GM12878 (cell line): Measurements from ENCODE around the gene PLXNA4. TPM values are rescaled to one million over a fixed set of nuclear protein-coding genes. Genes with fewer than 3 reads are reported as not detected.

ENCODE experiments used
- ATAC-seq: fragments of 200-7000 bp; cut with Tn5 transposase; 3 replicates; pipeline ENCODE4 v1.9.1; 2020; ENCODE audit warnings: mild to moderate bottlenecking, moderate library complexity
- BruUV-seq: library from RNA; stranded (reverse); fragments of 400-500 nt; replicated peaks from 2 replicates; lab custom pipeline; 2021; lab: Mats Ljungman, UMichigan
- CTCF ChIA-PET: fragments of 300-600 bp; sonication (Branson Sonifier 250); formaldehyde crosslinking; extraction: SDS; loops from one replicate; lab custom pipeline; 2021; ENCODE audit warnings: inconsistent platforms; lab: Yijun Ruan, JAX
- POLR2A ChIA-PET: fragments of 350-600 bp; formaldehyde crosslinking; extraction: SDS; loops from one replicate; lab custom pipeline; 2021; ENCODE audit warnings: inconsistent platforms; lab: Charles Lee
- RAD21 ChIA-PET: fragments of 300-600 bp; sonication (Branson Sonifier 250); formaldehyde crosslinking; loops from one replicate; lab custom pipeline; 2023; ENCODE audit warnings: antibody characterized with exemption; ENCODE audit not compliant: unreplicated experiment; lab: Charles Lee
- SMC1A ChIA-PET: fragments of 300-600 bp; sonication (Branson Sonifier 250); formaldehyde crosslinking; loops from one replicate; lab custom pipeline; 2023; ENCODE audit not compliant: unreplicated experiment, uncharacterized antibody; lab: Charles Lee
- DNase-seq: peaks from one replicate; pipeline ENCODE4 v3.0.0-alpha.2; 2011; ENCODE audit warnings: low read depth, low spot score
- FAIRE-seq: peaks from 3 replicates; lab custom pipeline; 2011; peaks lifted over from hg19 to GRCh38; lab: Jason Lieb, UNC
- H2AFZ ChIP-seq: 2 replicates; pipeline ENCODE4 v1.6.0; 2011; ENCODE audit warnings: low read depth, low read length, control low read depth; ENCODE audit not compliant: control insufficient read depth
- H3K27ac ChIP-seq: 2 replicates; pipeline ENCODE4 v1.5.1; 2011; ENCODE audit warnings: control low read depth; ENCODE audit not compliant: control insufficient read depth, insufficient read depth
- H3K27me3 ChIP-seq, 2 experiments: replicated peaks in 1 of 2; 2 replicates each; pipeline versions ENCODE4 v1.6.0 to v1.6.1; 2011; ENCODE audit warnings: low read length in 1 of 2; ENCODE audit not compliant: control insufficient read depth in 2 of 2, insufficient read depth in 2 of 2
- H3K36me3 ChIP-seq, 2 experiments: 2 replicates each; pipeline ENCODE4 v1.5.1; 2011; ENCODE audit warnings: low read length in 1 of 2; ENCODE audit not compliant: control insufficient read depth in 2 of 2, insufficient read depth in 2 of 2
- H3K4me1 ChIP-seq: 2 replicates; pipeline ENCODE4 v1.6.1; 2011; ENCODE audit warnings: mild to moderate bottlenecking, low read length, moderate library complexity, mixed read lengths; ENCODE audit not compliant: control insufficient read depth, insufficient read depth
- H3K4me2 ChIP-seq: 2 replicates; pipeline ENCODE4 v1.6.0; 2011; ENCODE audit warnings: control low read depth; ENCODE audit not compliant: control insufficient read depth, insufficient read depth
- H3K4me3 ChIP-seq: fragments of 200-600 bp; sonication (generic); 2 replicates; pipeline ENCODE4 v1.5.1; 2016
- H3K79me2 ChIP-seq: 2 replicates; pipeline ENCODE4 v1.6.0; 2011; ENCODE audit warnings: low read length; ENCODE audit not compliant: control insufficient read depth, insufficient read depth
- H3K9ac ChIP-seq: 2 replicates; pipeline ENCODE4 v1.8.0; 2011; ENCODE audit warnings: low read length, control low read depth, mixed read lengths; ENCODE audit not compliant: control insufficient read depth, insufficient read depth
- H3K9me3 ChIP-seq: replicated peaks from 3 replicates; pipeline ENCODE4 v1.5.1; 2011; ENCODE audit warnings: mild to moderate bottlenecking, low read length; ENCODE audit not compliant: control insufficient read depth, insufficient read depth
- H4K20me1 ChIP-seq: 2 replicates; pipeline ENCODE4 v1.6.0; 2011; ENCODE audit not compliant: control insufficient read depth, insufficient read depth
- BCL11A ChIP-seq: IDR thresholded peaks from 2 replicates; pipeline ENCODE4 v1.6.1; 2011; ENCODE audit warnings: low read depth, low read length
- EGR1 ChIP-seq, 2 experiments: IDR thresholded peaks; 1 replicate in 1 of 2; 2 replicates in 1 of 2; pipeline ENCODE4 v1.6.1; 2011 to 2012; ENCODE audit warnings: low read depth in 2 of 2, low read length in 2 of 2, borderline replicate concordance in 1 of 2, mild to moderate bottlenecking in 1 of 2, moderate library complexity in 1 of 2
- FOXM1 ChIP-seq: IDR thresholded peaks from 2 replicates; pipeline ENCODE4 v1.6.1; 2012; ENCODE audit warnings: low read depth, mild to moderate bottlenecking, inconsistent platforms, low read length, moderate library complexity
- IRF3 ChIP-seq: fragments of 450-650 bp; IDR thresholded peaks from 2 replicates; pipeline ENCODE4 v1.6.1; 2014; ENCODE audit warnings: mild to moderate bottlenecking
- JUND ChIP-seq: IDR thresholded peaks from 2 replicates; pipeline ENCODE4 v1.6.1; 2012; ENCODE audit warnings: low read depth, mild to moderate bottlenecking, low read length, improper control_type of control experiment, moderate library complexity
- NKRF ChIP-seq: fragments of 450-650 bp; conservative IDR thresholded peaks from 2 replicates; pipeline ENCODE4 v1.6.1; 2017; ENCODE audit warnings: mild to moderate bottlenecking, moderate library complexity
- NR2C1 ChIP-seq: fragments of 450-650 bp; IDR thresholded peaks from 2 replicates; pipeline ENCODE4 v1.6.1; 2017; ENCODE audit warnings: antibody characterized with exemption, mild to moderate bottlenecking, moderate library complexity
- PAX5 ChIP-seq: IDR thresholded peaks from 2 replicates; pipeline ENCODE4 v1.6.1; 2011; ENCODE audit warnings: low read depth, low read length, borderline replicate concordance
- POLR2AphosphoS2 ChIP-seq: IDR thresholded peaks from 2 replicates; pipeline ENCODE4 v1.6.1; 2011; ENCODE audit warnings: low read depth, mild to moderate bottlenecking, low read length, improper control_type of control experiment, moderate library complexity
- SIN3A ChIP-seq: IDR thresholded peaks from 2 replicates; pipeline ENCODE4 v1.6.1; 2012; ENCODE audit warnings: low read depth, low read length, improper control_type of control experiment
- ZSCAN29 ChIP-seq: fragments of 450-650 bp; IDR thresholded peaks from 2 replicates; pipeline ENCODE4 v1.6.1; 2017; ENCODE audit warnings: mild to moderate bottlenecking, moderate library complexity
- WGBS: methylation state at CpG from one replicate; pipeline ENCODE4 v1.1.6; 2016; ENCODE audit warnings: low lambda C conversion rate; ENCODE audit not compliant: insufficient replicate concordance, insufficient coverage; ENCODE audit errors: missing lambda C conversion rate; 5-methylcytosine and 5-hydroxymethylcytosine counted together
- in situ Hi-C: fragments of 300-500 bp; cut with MboI; formaldehyde crosslinking; loops from 9 replicates; pipeline ENCODE4 v1.14.3; 2018; ENCODE audit warnings: mixed read lengths
- intact Hi-C: fragments of 100-400 bp; cut with micrococcal nuclease; formaldehyde crosslinking; loops from one replicate; pipeline ENCODE4 v1.14.2; 2022; ENCODE audit not compliant: unreplicated experiment
- polyA plus RNA-seq, 11 experiments: library from polyadenylated mRNA; depleted of rRNA in 4 of 11; unstranded in 6 of 11; stranded (reverse) in 5 of 11; fragments of >200 nt; fragmentation: Nextera tagmentation in 4 of 11; fragmentation: Illumina TruSeq in 1 of 11; extraction: Ambion mirVana in 4 of 11; extraction: Trizol in 1 of 11; gene quantifications; 1 replicate in 1 of 11; 2 replicates in 10 of 11; pipeline versions ENCODE4 v1.2.1 to v1.2.3, GENCODE V29; 2011 to 2016; ENCODE audit warnings: inconsistent platforms in 2 of 11, missing spikeins in 2 of 11, low read depth in 1 of 11
- total RNA-seq, 4 experiments: library from RNA; depleted of rRNA in 3 of 4; stranded (reverse); fragments of >200 nt in 3 of 4; fragmentation: Illumina TruSeq in 1 of 4; extraction: Trizol in 1 of 4; gene quantifications; 2 replicates each; pipeline versions ENCODE4 v1.2.1 to v1.2.3, GENCODE V29; 2013 to 2021
- TF ChIP-seq, protein P1 (sequence below): fragments of 450-650 bp; IDR thresholded peaks from 2 replicates; pipeline ENCODE4 v1.6.1; 2017; ENCODE audit warnings: borderline replicate concordance

PLXNA4 gene
- total and polyA plus RNA-seq, 10 of the 15 experiments (the other 5 are each of a cell fraction or from before 2014, with no cell fraction given): 0.03 TPM; not detected in 9

DNA sequence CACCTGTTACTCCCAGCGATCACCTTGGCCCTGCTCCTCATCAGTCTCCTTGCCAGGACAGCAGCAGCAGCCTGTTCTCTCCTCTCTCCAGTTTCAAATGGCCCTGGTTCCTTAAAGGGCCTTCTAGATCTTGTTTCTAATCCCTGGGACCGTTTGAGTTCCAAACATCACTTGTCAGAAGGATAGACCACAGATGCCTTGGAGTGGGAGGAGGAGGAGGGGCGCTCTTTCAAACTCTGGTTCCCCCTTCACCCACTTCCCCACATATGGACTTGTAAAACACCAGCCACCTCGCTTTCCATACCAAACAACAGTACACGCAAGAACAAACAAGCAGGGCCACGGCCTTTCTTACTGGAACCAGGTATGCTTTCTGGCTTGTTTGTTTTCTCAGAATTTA, 104.8 kb downstream of the PLXNA4 start:
- CTCF ChIA-PET: no interaction called here
- H3K36me3 ChIP-seq: no peaks in the 10 kb centered on the region
- H3K4me3 ChIP-seq: no peak overlapping the region
- H3K4me2 ChIP-seq: no peak overlapping the region
- RAD21 ChIA-PET: no interaction called here
- FAIRE-seq (no peak), DNase-seq (no peak), ATAC-seq (no peak)
- H3K4me1 ChIP-seq: no peaks in the 10 kb centered on the region
- no TSS peak for BruUV-seq
- in situ Hi-C loops (no loop called here), intact Hi-C loops (no loop called here)
- H2AFZ ChIP-seq: no peak overlapping the region
- H3K79me2 ChIP-seq: no peaks in the 10 kb centered on the region
- WGBS: 13% methylated on average over 6 of the region's 6 CpGs
- peaks cover 4 to 6% of the 10 kb centered on the region in 2 experiments; a peak in 3 of 4 replicates for H3K27me3 ChIP-seq
- SMC1A ChIA-PET: no interaction called here
- H3K9me3 ChIP-seq: no peaks in the 10 kb centered on the region
- TF ChIP-seq FOXM1: no peak
- no peak for TF ChIP-seq NR2C1
- TF ChIP-seq PAX5: no peak
- TF ChIP-seq, protein P1, sequence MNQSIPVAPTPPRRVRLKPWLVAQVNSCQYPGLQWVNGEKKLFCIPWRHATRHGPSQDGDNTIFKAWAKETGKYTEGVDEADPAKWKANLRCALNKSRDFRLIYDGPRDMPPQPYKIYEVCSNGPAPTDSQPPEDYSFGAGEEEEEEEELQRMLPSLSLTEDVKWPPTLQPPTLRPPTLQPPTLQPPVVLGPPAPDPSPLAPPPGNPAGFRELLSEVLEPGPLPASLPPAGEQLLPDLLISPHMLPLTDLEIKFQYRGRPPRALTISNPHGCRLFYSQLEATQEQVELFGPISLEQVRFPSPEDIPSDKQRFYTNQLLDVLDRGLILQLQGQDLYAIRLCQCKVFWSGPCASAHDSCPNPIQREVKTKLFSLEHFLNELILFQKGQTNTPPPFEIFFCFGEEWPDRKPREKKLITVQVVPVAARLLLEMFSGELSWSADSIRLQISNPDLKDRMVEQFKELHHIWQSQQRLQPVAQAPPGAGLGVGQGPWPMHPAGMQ: no peak
- TF ChIP-seq POLR2AphosphoS2: no peak
- no peak for TF ChIP-seq ZSCAN29
- no peak for TF ChIP-seq SIN3A
- no peak for TF ChIP-seq JUND
- no peak for TF ChIP-seq NKRF
- TF ChIP-seq EGR1 (IDR thresholded peaks at IDR 0.05; ENCODE audit: borderline replicate concordance in 1 of 2, low read depth in 2 of 2, low read length in 2 of 2): no peak
- TF ChIP-seq BCL11A: no peak
- TF ChIP-seq IRF3: no peak
- POLR2A ChIA-PET: no interaction called here
- H4K20me1 ChIP-seq: no peaks in the 10 kb centered on the region
- H3K9ac ChIP-seq: no peak overlapping the region
- no peak overlapping the region for H3K27ac ChIP-seq
